Erythroblast (primary cell): Measurements from ENCODE around the gene ZNF747.
A peak's percentile ranks its signal among the peaks of the same experiment; 100 is the strongest.
"Not testable (repeated sequence)": the region's sequence is repeated elsewhere in the genome, so short reads cannot be mapped to it uniquely, and the experiment has no call there.

Experiments used
- DNase-seq, 2 experiments: peaks; one replicate each; lab custom pipeline; 2025; lab: John Stamatoyannopoulos, UW
- GATA1 ChIP-seq: IDR thresholded peaks from 2 replicates; pipeline ENCODE4 v1.6.1; 2011; ENCODE audit warnings: low read depth, mild to moderate bottlenecking, control low read depth, low read length, moderate library complexity
- POLR2A ChIP-seq: IDR thresholded peaks from 2 replicates; pipeline ENCODE4 v1.6.1; 2011; ENCODE audit warnings: mild to moderate bottlenecking, low read length

Gene ZNF747

DNA sequence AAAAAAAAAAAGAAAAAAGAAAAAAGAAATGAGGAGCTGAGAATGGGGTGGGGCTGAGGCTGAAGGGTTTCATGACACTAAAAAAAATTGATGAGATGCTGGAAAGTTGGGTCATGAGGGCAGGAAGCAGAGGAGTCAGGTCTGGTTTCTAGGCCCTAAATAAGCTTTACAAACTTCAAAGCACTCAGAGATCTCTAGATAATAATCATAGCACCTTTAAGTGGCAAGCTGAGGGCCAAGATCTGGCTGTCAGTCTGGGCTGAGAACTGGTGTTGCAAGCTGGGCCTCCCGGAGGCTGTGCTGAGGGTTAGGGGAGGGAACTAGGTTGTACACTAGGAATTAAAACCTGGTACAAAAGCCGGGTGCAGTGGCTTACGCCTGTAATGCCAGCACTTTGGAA, 17.1 kb upstream of the ZNF747 start:
- TF ChIP-seq POLR2A (no peak), GATA1 (no peak)
- no peak for DNase-seq

DNA sequence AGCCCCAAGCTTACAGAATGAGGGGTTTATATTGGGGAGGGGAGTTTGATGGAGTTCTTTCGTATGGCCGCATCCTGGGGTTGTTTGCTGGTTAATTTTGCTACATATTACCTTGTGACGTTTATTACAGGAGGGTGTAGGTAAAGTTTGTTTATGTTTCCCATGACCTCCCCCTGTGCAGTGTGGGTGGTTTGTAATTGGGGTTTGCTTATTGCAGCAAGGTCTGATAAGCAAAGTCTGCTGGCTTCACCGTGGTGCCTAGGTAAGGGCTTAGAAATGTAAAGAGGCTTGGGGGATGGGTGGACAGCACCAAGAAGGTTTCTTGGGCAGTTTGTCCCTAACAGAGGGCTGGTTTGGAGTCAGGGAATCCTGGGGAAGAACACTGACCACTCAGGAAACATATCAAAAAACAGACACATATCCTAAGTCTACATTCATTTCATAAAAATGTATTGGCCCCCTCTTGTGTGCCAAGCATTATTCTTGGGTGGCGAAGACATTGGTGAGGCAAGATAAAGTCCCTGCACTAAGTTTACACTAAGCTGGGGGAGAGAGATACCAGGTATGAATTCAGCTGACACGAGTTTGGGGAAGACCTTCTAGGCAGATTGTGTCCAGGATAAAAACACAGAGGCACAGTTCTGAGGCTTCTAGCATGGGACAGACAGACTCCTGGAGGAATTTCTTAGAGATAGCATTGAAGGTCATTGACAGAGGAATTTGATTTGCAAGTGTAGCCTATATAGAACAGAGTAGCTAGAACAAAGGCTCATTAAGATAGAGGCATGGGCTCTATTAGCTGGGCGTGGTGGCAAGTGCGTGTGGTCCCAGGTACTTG, 14.0 kb upstream of the ZNF747 start:
- no peak for TF ChIP-seq POLR2A
- TF ChIP-seq GATA1: no peak

DNA sequence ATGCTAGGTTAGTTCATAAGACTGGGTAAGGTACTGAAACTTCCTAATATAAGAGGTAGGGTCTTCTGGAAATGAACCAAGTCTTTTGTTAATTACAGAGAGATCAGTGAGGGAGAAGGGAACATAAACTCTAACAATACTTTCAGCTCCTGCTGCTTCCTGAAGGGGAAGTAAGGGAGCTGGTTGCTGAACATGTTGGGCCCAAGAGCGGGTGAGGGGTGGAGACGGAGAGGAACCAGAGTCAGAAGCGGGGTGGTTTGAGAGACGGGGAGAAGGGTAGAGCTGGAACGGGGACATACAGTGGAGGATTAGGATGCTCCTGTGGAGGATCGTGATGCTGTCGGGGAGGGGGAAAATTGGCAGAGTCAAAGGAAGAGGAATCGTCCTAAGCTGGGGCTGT, 11.5 kb upstream of the ZNF747 start:
- no peak for TF ChIP-seq GATA1
- TF ChIP-seq POLR2A: no peak
- no peak for DNase-seq

More for the DNA sequence above, 14.0 kb upstream of the ZNF747 start:
- peak in 1 of 2 experiments; percentile 76 for DNase-seq

DNA sequence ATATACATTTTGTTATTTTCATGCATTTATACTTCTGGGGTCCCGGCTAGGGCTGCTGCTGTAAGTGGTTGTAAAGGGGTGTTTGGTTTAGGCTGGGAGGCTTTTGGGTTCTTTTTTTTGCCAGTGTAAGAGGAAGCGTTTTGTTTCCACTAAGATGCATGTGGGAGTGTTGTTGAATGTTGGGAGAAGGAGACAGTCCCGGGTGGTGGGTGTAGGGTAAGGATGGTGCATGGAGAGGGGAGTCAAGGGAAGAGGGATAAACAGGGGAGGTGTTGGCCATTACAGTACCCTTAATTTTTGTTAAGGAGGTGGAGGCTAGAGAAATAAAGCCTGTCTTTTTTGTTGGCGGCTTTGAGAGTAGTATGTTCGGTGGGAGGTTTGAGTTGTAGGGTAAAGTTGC, 8.4 kb upstream of the ZNF747 start:
- TF ChIP-seq POLR2A (no peak), GATA1 (no peak)
- DNase-seq: no peak

DNA sequence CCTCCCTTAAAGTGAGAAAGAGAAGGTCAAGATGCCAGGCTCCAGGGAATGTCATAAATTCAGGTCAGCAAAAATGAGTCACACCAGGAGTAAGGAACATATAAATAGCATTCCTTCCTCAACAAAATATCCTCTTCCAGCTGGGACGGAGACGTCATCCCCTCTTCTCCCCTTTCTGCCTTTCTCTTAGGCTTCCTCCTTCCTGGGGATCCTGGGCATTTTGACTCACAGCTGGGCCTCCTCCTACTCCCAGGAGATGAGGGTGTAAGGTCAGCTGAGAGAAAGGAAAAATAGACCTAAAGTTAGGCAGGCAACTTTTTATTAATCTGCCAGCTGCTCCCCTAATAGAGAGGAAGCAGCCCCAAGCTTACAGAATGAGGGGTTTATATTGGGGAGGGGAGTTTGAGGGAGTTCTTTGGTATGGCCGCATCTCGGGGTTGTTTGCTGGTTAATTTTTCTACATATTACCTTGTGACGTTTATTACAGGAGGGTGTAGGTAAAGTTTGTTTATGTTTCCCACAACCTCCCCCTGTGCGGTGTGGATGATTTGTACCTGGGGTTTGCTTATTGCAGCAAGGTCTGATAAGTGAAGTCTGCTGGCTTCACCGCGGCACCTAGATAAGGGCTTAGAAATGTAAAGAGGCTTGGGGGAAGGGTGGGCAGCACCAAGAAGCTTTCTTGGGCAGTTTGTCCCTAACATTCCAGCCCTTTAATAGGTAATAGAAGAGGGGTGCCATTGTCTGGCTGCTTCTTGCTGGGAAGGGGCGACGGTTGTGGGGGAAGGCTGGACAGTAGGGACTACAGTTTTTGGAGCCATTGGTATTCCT, 7.1 kb upstream of the ZNF747 start:
- no peak for TF ChIP-seq GATA1
- no peak for TF ChIP-seq POLR2A
- DNase-seq: peak in 1 of 2 experiments; percentile 46

DNA sequence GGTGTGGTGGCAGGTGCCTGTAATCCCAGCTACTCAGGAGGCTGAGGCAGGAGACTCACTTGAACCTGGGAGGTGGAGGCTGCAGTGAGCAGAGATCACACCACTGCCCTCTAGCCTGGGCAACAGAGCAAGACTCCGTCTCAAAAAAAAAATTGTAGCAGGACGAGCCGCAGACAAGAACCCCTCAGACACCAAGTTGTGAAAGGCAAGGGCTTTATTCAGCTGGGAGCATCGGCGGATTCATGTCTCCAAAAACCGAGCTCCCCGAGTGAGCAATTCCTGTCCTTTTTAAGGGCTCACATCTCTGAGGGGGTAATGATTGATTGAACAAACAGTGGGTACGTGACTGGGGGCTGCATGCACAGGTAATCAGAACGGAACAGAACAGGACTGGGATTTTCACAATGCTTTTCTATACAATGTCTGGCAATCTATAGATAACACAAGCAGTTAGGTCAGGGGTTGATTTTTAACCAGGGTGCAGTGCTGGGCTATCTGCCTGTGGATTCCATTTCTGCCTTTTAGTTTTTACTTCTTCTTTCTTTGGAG, 6.3 kb upstream of the ZNF747 start:
- not testable (repeated sequence) for DNase-seq

DNA sequence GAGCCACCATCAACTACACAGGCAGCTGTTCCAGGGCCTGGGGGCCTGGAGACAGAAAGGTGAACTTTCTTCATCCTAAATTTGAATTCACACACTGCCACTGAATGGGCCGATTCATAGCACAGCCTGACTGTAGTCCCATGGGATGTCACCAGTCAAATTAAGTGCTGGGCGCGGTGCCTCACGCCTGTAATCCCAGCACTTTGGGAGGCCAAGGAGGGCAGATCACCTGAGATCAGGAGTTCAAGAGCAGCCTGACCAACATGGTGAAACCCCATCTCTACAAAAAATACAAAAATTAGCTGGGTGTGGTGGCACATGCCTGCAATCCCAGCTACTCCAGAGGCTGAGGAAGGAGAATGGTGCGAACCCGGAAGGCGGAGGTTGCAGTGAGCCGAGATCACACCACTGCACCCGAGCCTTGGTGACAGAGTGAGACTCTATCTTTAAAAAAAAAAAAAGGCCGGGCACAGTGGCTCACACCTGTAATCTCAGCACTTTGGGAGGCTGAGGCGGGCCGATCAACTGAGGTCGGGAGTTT, 5.4 kb upstream of the ZNF747 start:
- not testable (repeated sequence) for DNase-seq

DNA sequence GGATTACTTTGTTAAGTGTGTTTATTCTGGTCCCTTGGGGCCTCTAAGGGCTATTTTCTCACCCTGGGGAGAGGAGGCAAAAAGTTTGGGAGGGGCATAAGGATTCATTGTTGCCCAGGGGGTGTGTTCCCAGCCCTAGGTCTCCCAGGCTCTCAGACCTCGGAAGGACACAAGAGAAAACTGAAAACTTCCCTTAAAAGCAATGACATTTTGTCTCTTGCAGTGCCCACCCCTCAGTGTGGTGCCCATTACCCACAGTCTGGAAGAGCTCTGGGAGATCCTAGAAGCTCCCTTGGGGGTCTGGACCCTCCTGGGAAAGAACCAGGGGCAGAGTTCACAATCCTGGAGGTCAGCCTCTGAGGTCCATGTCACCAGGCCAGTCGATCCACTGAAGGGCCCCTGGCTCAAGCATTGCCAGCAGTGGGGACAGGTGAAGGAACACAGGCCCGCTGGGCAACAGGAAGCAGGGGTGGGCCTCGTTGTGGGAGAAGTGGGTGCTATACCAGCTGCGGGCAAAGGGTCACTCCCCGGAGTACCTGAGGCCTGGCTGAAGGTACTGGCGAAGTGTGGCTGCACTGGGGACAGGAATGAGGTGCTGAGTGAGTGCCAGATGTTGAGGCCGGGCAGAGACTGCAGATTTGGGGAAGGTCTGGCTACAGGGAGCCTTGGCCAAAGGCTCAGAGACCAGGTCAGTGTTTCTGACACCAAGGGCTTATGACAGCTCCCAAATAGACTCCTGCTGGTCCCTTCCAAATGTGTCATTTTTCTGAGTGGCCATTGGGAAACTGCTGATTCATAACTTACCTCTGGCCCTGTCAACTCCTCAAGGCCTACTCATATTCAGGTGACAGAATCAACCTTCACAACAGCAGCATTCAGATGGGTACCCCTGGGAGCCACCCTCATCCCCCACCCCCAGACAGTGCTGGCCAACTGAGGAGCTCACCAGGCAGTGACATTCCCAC, 4.6 kb upstream of the ZNF747 start:
- TF ChIP-seq GATA1 (no peak), POLR2A (no peak)
- no peak for DNase-seq

DNA sequence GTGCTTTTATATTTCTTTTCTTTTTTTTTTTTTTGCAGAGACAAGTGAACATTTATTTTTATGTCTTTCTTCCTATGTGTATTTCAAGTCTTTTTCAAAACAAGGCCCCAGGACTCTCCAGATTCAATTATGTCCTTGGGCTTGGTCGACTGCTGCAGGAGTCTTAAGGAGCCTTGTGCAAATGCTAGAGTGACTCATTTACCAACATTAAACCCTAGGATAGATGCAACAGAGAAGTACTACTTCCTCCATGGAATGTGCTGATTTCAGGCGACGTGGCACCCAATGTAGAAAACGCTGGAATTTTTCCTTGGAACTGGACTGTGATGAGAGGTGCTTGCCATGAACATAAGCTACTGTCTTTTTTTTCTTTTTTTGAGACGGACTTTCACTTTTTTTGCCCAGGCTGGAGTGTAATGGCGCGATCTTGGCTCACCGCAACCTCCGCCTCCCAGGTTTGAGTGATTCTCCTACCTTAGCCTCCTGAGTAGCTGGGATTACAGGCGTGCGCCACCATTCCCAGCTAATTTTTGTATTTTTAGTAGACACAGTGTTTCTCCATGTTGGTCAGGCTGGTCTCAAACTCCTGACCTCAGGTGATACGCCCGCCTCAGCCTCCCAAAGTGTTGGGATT, 1.9 kb upstream of the ZNF747 start:
- not testable (repeated sequence) for DNase-seq

DNA sequence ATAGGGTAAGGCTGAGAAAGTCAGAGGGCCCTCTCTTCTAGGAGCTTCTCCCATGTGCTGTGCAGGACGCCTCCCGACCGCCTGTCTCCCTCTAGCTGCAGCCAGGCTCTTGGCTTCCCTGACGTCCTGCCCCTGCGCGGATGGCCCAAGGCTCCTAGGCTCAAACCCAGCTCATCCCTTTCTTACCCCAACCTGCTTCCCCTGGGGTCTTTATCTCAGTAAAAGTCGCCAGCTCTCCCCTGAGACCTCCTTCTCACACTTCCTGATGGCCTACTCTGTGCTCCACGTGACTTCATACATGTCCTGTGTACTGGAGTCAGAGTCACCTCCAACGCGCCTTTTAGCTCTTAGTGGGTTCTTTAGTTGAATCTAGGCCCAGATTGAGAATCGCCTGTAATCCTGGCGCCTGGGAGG, 1.1 kb upstream of the ZNF747 start:
- DNase-seq: peak; percentile 82 to 83
- no peak for TF ChIP-seq GATA1
- TF ChIP-seq POLR2A: no peak

DNA sequence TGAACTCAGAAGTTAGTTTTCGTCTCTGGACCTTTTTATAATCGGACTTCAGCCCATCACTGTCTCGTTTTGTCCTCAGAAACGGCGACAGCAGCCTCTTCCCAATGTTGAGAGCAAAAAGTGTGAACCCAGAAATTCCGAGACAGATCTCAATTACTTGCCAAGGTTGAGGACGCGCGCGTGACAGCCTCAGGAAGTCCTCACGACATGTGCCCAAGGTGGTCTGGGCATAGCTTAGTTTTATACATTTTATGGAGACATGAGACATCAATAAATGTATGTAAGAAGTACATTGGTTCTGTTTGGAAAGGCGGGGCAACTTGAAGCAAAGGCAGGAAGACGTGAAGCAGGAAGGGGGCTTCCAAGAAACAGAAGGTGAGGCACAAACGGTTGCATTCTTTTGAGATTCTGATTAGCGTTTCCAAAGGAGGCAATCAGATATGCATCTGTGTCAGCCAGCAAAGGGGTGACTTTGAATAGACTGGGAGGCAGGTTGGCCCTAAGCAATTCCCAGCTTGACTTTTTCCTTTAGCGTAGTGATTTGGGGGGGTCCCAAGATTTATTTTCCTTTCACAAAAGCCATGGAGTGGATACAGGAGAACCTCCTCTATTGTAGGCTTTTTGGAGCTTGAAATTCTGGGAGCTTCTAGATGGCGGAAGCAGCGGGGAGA, 583 bp upstream of the ZNF747 start:
- DNase-seq: no peak
- TF ChIP-seq GATA1 (no peak), POLR2A (peak; percentile 73)

DNA sequence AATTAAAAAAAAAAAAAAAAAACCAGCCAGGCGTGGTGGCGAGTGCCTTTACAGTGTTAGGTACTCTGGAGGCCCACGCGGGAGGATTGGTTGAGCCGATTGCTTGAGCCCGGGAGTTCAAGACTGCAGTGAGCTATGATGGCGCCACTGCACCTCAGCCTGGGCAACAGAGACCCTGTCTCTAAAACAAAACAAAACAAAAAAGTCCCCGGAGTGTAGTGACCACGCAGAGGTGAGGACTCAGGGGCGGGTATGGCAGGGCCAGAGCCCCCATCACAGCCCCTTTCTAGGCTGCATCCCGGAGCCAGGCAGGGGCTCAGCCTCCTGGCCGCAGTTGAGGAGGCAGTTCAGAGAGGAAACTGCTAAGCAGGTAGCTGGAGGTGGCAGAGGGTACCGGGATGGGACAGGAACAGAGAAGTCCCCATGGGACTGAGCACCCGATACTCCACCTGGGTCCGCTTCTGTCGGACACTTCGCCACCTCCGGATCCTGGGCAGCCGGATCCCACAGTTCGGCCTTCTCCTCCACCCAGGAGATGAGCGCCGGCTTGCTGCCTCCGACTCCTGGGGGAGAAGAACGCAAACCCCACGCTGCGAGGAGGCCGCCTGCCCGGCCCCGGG, 800 bp downstream of the ZNF747 start:
- TF ChIP-seq GATA1: no peak
- TF ChIP-seq POLR2A: no peak
- DNase-seq: no peak
